ENCODE measurements around the gene CYTH1.

CYTH1 gene

GRCh38 chr17:78641243-78641642, 140.8 kb downstream of the CYTH1 start:
- no peak for DNase-seq

GRCh38 chr17:78640700-78641099, 141.4 kb downstream of the CYTH1 start:
- no peak for DNase-seq

- DNase-seq: no peak
Observed at GRCh38 chr17:78637643-78638420, 144.2 kb downstream of the CYTH1 start.

- no peak for DNase-seq
Observed at GRCh38 chr17:78637146-78637545, 144.9 kb downstream of the CYTH1 start.

GRCh38 chr17:78634154-78634553, 147.9 kb downstream of the CYTH1 start:
- no peak for DNase-seq

GRCh38 chr17:78629436-78629995, 152.6 kb downstream of the CYTH1 start:
- DNase-seq: no peak

GRCh38 chr17:78628547-78629435, 153.3 kb downstream of the CYTH1 start:
- DNase-seq: no peak

GRCh38 chr17:78624324-78625151, 157.5 kb downstream of the CYTH1 start:
- DNase-seq: no peak
